H9 (cell line): Measurements from ENCODE around the gene RNF114. TPM values are rescaled to one million over a fixed set of nuclear protein-coding genes. Genes with fewer than 3 reads are reported as not detected.

Experiments used
- DNase-seq: peaks from one replicate; pipeline ENCODE4 v3.0.0-alpha.2; 2017
- H2AFZ ChIP-seq: one replicate; pipeline ENCODE4 v1.6.1; 2013; ENCODE audit warnings: mild to moderate bottlenecking, low read length, control low read depth, moderate library complexity
- H2AK5ac ChIP-seq: 2 replicates; pipeline ENCODE4 v1.6.1; 2013; ENCODE audit warnings: low read length, control low read depth, mixed read lengths; ENCODE audit not compliant: insufficient read length
- H2BK120ac ChIP-seq: one replicate; pipeline ENCODE4 v1.6.1; 2013; ENCODE audit warnings: low read depth, mild to moderate bottlenecking, low read length, control low read depth, inconsistent platforms; ENCODE audit not compliant: poor library complexity, severe bottlenecking
- H2BK12ac ChIP-seq: 2 replicates; pipeline ENCODE4 v1.6.1; 2013; ENCODE audit warnings: low read length, control low read depth, mixed read lengths, low read depth; ENCODE audit not compliant: insufficient read length
- H2BK15ac ChIP-seq: 2 replicates; pipeline ENCODE4 v1.6.1; 2013; ENCODE audit warnings: low read depth, low read length, control low read depth
- H2BK20ac ChIP-seq: one replicate; pipeline ENCODE4 v1.6.1; 2013; ENCODE audit warnings: low read depth, mild to moderate bottlenecking, low read length, control low read depth, inconsistent platforms; ENCODE audit not compliant: poor library complexity, severe bottlenecking
- H2BK5ac ChIP-seq: 2 replicates; pipeline ENCODE4 v1.6.1; 2013; ENCODE audit warnings: low read length, control low read depth, mixed read lengths; ENCODE audit not compliant: insufficient read length
- H3K14ac ChIP-seq: 2 replicates; pipeline ENCODE4 v1.6.1; 2013; ENCODE audit warnings: low read length, control low read depth; ENCODE audit not compliant: insufficient read depth
- H3K18ac ChIP-seq: 2 replicates; pipeline ENCODE4 v1.6.1; 2013; ENCODE audit warnings: low read depth, mild to moderate bottlenecking, mixed read lengths, low read length, control low read depth; ENCODE audit not compliant: insufficient read length
- H3K23ac ChIP-seq: 2 replicates; pipeline ENCODE4 v1.6.1; 2013; ENCODE audit warnings: low read length, control low read depth, mixed read lengths, low read depth; ENCODE audit not compliant: insufficient read length
- H3K23me2 ChIP-seq: 2 replicates; pipeline ENCODE4 v1.6.1; 2013; ENCODE audit warnings: low read depth, mild to moderate bottlenecking, mixed read lengths, low read length, control low read depth; ENCODE audit not compliant: insufficient read length, poor library complexity, severe bottlenecking
- H3K27ac ChIP-seq: 2 replicates; pipeline ENCODE4 v1.5.1; 2013; ENCODE audit warnings: low read length, control low read depth, mixed read lengths, low read depth; ENCODE audit not compliant: insufficient read length
- H3K27me3 ChIP-seq: 2 replicates; pipeline ENCODE4 v1.6.1; 2013; ENCODE audit warnings: low read length, control low read depth, inconsistent platforms; ENCODE audit not compliant: insufficient read depth
- H3K4ac ChIP-seq: 2 replicates; pipeline ENCODE4 v1.6.1; 2013; ENCODE audit warnings: low read depth, mild to moderate bottlenecking, control low read depth, inconsistent platforms, low read length, moderate library complexity
- H3K4me1 ChIP-seq: 2 replicates; pipeline ENCODE4 v1.6.1; 2013; ENCODE audit warnings: low read length, control low read depth, inconsistent platforms; ENCODE audit not compliant: insufficient read depth
- H3K4me2 ChIP-seq: 2 replicates; pipeline ENCODE4 v1.6.1; 2013; ENCODE audit warnings: low read length, control low read depth, mixed read lengths; ENCODE audit not compliant: insufficient read length, insufficient read depth
- H3K56ac ChIP-seq: 2 replicates; pipeline ENCODE4 v1.6.1; 2013; ENCODE audit warnings: low read depth, mild to moderate bottlenecking, mixed read lengths, low read length, control low read depth; ENCODE audit not compliant: insufficient read length
- H3K79me1 ChIP-seq: 2 replicates; pipeline ENCODE4 v1.6.1; 2013; ENCODE audit warnings: low read depth, mild to moderate bottlenecking, moderate library complexity, low read length, control low read depth, inconsistent platforms; ENCODE audit not compliant: insufficient read depth, poor library complexity, severe bottlenecking
- H3K79me2 ChIP-seq: 2 replicates; pipeline ENCODE4 v1.6.1; 2013; ENCODE audit warnings: low read length, control low read depth, inconsistent platforms; ENCODE audit not compliant: insufficient read depth
- H3K9ac ChIP-seq: 2 replicates; pipeline ENCODE4 v1.6.1; 2013; ENCODE audit warnings: low read length, control low read depth, mixed read lengths; ENCODE audit not compliant: insufficient read length; ENCODE audit errors: extremely low read depth
- H3K9me3 ChIP-seq: one replicate; pipeline ENCODE4 v1.6.1; 2013; ENCODE audit warnings: low read depth, low read length, inconsistent platforms; ENCODE audit not compliant: control insufficient read depth
- H3T11ph ChIP-seq: one replicate; pipeline ENCODE4 v1.6.1; 2013; ENCODE audit warnings: mild to moderate bottlenecking, low read length, control low read depth, inconsistent platforms
- H4K20me1 ChIP-seq: one replicate; pipeline ENCODE4 v1.6.1; 2013; ENCODE audit not compliant: control insufficient read depth, insufficient read length, insufficient read depth
- H4K5ac ChIP-seq: 2 replicates; pipeline ENCODE4 v1.6.1; 2013; ENCODE audit warnings: low read depth, mild to moderate bottlenecking, mixed read lengths, low read length, control low read depth; ENCODE audit not compliant: insufficient read length
- H4K8ac ChIP-seq: replicated peaks from 2 replicates; pipeline ENCODE4 v1.6.1; 2013; ENCODE audit warnings: low read length, control low read depth, mixed read lengths, low read depth; ENCODE audit not compliant: insufficient read length
- H4K91ac ChIP-seq: 2 replicates; pipeline ENCODE4 v1.6.1; 2013; ENCODE audit warnings: low read depth, mild to moderate bottlenecking, moderate library complexity, mixed read lengths, low read length, control low read depth; ENCODE audit not compliant: insufficient read length
- H3K27ac Mint-ChIP-seq, 3 experiments: 2 replicates in 2 of 3; 3 replicates in 1 of 3; pipeline ENCODE4 v1.8.0; 2020 to 2021; ENCODE audit warnings: mixed read lengths in 3 of 3, mild to moderate bottlenecking in 1 of 3, moderate library complexity in 1 of 3
- H3K27me3 Mint-ChIP-seq: 2 replicates; pipeline ENCODE4 v1.8.0; 2021; ENCODE audit warnings: low read depth, mild to moderate bottlenecking, moderate library complexity, mixed read lengths
- H3K36me3 Mint-ChIP-seq, 3 experiments: 2 replicates in 2 of 3; 3 replicates in 1 of 3; pipeline ENCODE4 v1.8.0; 2020 to 2021; ENCODE audit warnings: low read depth in 3 of 3, mixed read lengths in 3 of 3; ENCODE audit not compliant: insufficient read depth in 1 of 3
- H3K4me1 Mint-ChIP-seq, 2 experiments: 2 replicates each; pipeline ENCODE4 v1.8.0; 2020; ENCODE audit warnings: mixed read lengths in 2 of 2
- H3K4me3 Mint-ChIP-seq, 2 experiments: 2 replicates in 1 of 2; 3 replicates in 1 of 2; pipeline ENCODE4 v1.8.0; 2020 to 2021; ENCODE audit warnings: mild to moderate bottlenecking in 2 of 2, mixed read lengths in 2 of 2, moderate library complexity in 1 of 2
- H3K9me3 Mint-ChIP-seq, 2 experiments: 2 replicates in 1 of 2; 3 replicates in 1 of 2; pipeline ENCODE4 v1.8.0; 2020; ENCODE audit warnings: mild to moderate bottlenecking in 2 of 2, mixed read lengths in 2 of 2, moderate library complexity in 1 of 2
- WGBS: extraction: QIAGEN DNeasy Blood & Tissue Kit; methylation state at CpG from one replicate; pipeline ENCODE4 v1.1.7; 2013; ENCODE audit warnings: missing lambda C conversion rate, low lambda C conversion rate, mixed read lengths; ENCODE audit not compliant: insufficient read length; ENCODE audit errors: extremely low coverage; 5-methylcytosine and 5-hydroxymethylcytosine counted together
- total RNA-seq: library from RNA; stranded (reverse); gene quantifications from 2 replicates; pipeline ENCODE4 v1.2.1, GENCODE V29; 2021
- TF ChIP-seq, protein P1 (sequence below): fragments of 200-600 bp; sonication (generic); conservative IDR thresholded peaks from 3 replicates; pipeline ENCODE4 v1.8.0; 2021; ENCODE audit warnings: antibody characterized with exemption, mild to moderate bottlenecking

The RNF114 gene
- total RNA-seq, 1 experiment from 2014 or later, result 75.5 TPM

DNA sequence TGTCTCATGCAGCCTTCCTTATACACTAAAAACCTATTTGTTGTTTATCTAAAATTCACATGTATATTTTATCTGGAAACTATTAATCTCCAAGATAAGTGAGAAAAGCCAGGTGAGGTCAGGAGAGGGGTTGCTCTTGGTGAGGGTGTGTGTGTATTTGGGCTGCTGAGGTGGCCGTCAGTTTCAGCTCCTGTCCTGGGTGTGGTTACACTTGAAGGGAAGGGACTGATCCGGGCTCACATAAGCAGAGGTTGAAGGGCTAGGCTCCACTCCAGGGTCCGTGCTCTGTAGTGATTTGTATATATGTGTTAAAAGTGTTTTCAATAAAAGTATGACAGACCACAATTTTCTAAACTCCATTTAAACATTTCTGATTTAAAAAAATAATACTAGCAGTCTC, 33.0 kb downstream of the RNF114 start:
- H3K36me3 Mint-ChIP-seq, result no peaks in the 10 kb centered on the region
- Histone ChIP-seq H3K9me3 (no peaks in the 10 kb centered on the region), H2AK5ac (no peak overlapping the region), H3K18ac (no peak overlapping the region), H3T11ph (no peak overlapping the region), H2AFZ (no peak overlapping the region), H3K56ac (no peak overlapping the region), H4K20me1 (no peaks in the 10 kb centered on the region), H3K79me1 (no peaks in the 10 kb centered on the region), H3K4me2 (no peak overlapping the region), H2BK15ac (no peak overlapping the region), H3K27ac (no peak overlapping the region), H3K79me2 (no peaks in the 10 kb centered on the region), H2BK120ac (no peak overlapping the region), H2BK20ac (no peak overlapping the region), H3K23ac (no peak overlapping the region), H3K4me1 (no peaks in the 10 kb centered on the region; the same call in 1 of the 2 replicates), H3K4ac (no peak overlapping the region), H2BK12ac (no peak overlapping the region), H3K9ac (no peak overlapping the region), H4K8ac (no peak overlapping the region), H3K14ac (peak overlapping the region; percentile 62; the same call in 1 of the 2 replicates), H4K91ac (no peak overlapping the region), H4K5ac (no peak overlapping the region), H2BK5ac (no peak overlapping the region), H3K27me3 (no peaks in the 10 kb centered on the region), H3K23me2 (no peaks in the 10 kb centered on the region)
- no peaks in the 10 kb centered on the region for H3K9me3 Mint-ChIP-seq
- TF ChIP-seq, protein P1, sequence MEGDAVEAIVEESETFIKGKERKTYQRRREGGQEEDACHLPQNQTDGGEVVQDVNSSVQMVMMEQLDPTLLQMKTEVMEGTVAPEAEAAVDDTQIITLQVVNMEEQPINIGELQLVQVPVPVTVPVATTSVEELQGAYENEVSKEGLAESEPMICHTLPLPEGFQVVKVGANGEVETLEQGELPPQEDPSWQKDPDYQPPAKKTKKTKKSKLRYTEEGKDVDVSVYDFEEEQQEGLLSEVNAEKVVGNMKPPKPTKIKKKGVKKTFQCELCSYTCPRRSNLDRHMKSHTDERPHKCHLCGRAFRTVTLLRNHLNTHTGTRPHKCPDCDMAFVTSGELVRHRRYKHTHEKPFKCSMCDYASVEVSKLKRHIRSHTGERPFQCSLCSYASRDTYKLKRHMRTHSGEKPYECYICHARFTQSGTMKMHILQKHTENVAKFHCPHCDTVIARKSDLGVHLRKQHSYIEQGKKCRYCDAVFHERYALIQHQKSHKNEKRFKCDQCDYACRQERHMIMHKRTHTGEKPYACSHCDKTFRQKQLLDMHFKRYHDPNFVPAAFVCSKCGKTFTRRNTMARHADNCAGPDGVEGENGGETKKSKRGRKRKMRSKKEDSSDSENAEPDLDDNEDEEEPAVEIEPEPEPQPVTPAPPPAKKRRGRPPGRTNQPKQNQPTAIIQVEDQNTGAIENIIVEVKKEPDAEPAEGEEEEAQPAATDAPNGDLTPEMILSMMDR, result no peak
- no peak for DNase-seq
- H3K27ac Mint-ChIP-seq, result no peak overlapping the region
- H3K4me3 Mint-ChIP-seq, result no peak overlapping the region
- WGBS, result no CpG with 5 or more reads among the region's 3 CpGs
- peaks cover 10 to 23% of the 10 kb centered on the region in 2 experiments; a peak in 3 of 4 replicates for H3K4me1 Mint-ChIP-seq
- no peaks in the 10 kb centered on the region for H3K27me3 Mint-ChIP-seq
